NCI-H774 (cell line): Measurements from ENCODE around the gene GSK3B.

ENCODE experiments used
- DNase-seq: peaks from one replicate; lab custom pipeline; 2025; lab: John Stamatoyannopoulos, UW

GSK3B gene

GRCh38 chr3:119817583-119818363 is 276.5 kb downstream of the GSK3B start:
- no peak for DNase-seq

- DNase-seq, result no peak
Measured at GRCh38 chr3:119817071-119817470, 277.2 kb downstream of the GSK3B start.

- DNase-seq, result no peak
Measured at GRCh38 chr3:119815716-119816115, 278.5 kb downstream of the GSK3B start.

DNA sequence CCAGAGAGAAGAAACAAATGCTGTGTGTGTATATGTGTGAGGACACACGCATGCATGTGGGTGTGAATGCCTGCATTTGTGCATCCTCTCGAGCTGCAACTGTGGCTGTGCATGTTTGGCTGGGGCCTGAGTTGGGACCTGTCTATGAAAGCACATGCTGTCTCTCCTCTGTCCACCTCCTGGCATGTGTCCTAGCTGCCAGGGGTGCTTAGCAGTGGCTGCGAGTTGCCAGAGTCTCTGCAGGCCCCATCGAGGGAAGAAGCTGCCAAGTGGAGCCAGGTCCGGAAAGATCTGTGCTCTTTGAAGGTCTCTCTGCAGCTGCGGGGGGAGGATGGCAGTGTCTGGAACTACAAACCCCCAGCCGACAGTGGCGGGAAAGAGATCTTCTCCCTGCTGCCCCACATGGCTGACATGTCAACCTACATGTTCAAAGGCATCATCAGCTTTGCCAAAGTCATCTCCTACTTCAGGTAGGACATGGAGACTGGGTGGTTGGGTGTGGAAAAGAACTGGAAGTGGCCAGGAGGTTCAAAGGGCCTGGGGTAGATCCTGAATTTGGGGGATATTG is 281.7 kb downstream of the GSK3B start:
- DNase-seq, result no peak

DNA sequence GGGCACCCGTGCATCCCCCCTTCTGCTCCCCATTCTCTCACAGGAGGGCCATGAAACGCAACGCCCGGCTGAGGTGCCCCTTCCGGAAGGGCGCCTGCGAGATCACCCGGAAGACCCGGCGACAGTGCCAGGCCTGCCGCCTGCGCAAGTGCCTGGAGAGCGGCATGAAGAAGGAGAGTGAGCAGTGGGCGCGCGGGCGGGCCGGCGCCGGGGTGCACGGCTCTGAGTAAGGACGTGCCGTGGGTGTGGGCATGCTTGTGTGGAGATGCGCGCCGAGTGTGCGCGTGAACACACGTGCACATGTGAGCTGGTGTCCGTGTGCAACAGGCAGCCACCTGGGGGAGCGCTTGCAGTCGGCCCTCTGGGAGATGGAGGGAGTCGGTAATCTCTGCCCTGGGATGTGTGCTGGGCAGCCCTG is 284.2 kb downstream of the GSK3B start:
- no peak for DNase-seq

- no peak for DNase-seq
Measured at GRCh38 chr3:119809249-119810017, 284.8 kb downstream of the GSK3B start.

DNA sequence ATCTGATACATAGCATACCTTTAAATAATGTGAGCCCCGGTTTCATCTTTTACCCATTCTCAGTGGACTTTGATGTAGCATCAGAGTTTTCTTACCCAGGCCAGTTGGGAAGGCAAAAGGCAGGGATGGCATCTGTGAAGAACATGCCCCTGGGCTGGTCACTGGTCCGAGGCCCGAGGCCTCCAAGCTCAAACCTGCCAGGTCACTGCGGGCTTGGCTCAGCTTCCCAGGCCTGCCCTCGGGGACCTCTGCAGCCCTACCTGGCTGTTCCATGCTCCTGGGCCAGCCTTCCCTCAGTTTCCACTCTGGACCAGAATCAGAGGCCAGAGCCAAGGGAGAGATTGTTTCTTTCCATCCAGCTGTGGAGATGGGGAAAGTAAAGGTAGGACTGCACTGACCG is 285.4 kb downstream of the GSK3B start:
- DNase-seq, result no peak

GRCh38 chr3:119808244-119808643 is 286.0 kb downstream of the GSK3B start:
- DNase-seq, result no peak

GRCh38 chr3:119800844-119801243 is 293.4 kb downstream of the GSK3B start:
- DNase-seq, result no peak

GRCh38 chr3:119796785-119797184 is 297.5 kb downstream of the GSK3B start:
- no peak for DNase-seq

DNA sequence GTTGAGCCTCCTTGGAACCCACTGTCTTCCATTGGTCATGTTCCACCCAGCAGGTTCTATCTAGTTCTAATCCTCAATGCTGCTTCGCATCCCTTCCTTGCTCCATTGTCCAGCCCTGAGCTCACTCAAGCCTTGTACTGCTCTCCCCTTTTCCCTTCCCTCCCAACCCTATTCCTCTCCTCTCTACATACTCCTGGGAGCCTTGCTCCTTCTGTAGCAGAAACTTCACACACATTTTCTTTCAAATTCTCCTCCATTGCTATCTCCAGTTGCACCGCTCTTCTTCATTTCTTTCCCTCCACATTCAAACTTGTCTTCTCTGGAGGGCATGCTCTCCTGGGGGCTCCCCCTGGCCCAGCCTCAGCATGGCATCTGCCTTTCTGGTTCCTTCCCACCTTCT is 297.9 kb downstream of the GSK3B start:
- no peak for DNase-seq

GRCh38 chr3:119795849-119796248 is 298.4 kb downstream of the GSK3B start:
- no peak for DNase-seq

DNA sequence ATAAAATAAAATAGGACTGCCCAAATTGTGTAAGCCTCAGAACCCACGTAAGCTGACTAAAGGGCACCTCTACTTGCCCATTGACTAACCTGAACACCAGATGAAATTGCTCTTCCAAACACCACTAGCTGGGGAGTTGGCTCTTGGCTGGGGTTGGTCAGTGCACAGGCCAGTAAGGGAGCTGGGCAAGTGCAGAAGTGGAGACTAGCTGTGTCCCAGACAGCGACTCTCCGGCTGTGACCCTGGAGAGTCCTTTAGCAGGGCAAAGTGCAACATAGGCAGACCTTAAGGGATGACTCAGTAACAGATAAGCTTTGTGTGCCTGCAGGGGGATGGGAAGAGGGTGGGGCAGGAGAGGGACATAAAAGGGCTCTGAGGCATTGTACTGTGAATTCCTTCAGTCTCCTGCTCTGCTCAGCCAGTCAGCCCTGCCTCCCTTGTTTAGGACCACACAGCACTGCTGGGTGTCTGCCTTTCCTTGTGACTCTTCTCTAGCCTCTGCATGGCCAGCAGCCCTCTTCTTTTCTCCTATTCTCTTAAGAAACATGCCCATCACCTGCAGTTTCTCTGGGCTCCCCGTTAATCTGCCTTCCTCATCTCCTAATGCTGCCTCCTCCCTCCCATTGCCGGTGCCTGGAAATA is 299.2 kb downstream of the GSK3B start:
- DNase-seq, result no peak

DNA sequence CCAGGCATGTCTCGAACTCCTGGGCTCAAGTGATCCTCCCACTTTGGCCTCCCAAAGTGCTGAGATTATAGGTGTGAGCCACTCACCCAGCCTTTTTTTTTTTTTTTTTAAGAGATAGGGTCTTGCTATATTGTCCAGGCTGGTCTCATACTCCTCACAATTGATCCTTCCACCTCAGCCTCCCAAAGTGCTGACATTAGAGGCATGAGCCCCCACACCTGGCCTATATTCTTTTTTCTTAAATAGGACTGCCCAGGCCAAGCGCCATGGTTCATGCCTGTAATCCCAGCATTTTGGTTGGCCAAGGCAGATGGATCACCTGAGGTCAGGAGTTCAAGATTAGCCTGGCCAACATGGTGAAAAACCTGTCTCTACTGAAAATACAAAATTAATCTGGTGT is 299.8 kb downstream of the GSK3B start:
- no peak for DNase-seq

GRCh38 chr3:119792270-119792669 is 302.0 kb downstream of the GSK3B start:
- DNase-seq, result no peak

DNA sequence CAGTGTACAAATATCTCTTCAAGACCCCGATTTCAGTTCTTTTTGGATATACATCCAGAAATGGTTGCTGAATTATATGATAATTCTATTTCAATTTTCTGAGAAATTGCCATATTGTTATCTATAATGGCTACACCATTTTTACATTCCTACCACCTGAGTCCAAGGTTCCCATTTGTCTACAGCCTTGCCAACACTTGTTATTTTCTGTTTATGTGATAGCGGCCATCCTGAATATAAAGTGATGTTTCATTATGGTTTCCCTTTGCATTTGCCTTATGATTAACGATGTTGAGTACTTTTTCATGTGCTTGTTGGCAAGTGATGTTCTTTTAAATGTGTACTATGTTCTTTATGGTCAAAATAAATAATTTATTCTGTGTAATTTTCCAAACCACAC is 303.9 kb downstream of the GSK3B start:
- DNase-seq, result no peak

GRCh38 chr3:119786409-119786808 is 307.8 kb downstream of the GSK3B start:
- no peak for DNase-seq

DNA sequence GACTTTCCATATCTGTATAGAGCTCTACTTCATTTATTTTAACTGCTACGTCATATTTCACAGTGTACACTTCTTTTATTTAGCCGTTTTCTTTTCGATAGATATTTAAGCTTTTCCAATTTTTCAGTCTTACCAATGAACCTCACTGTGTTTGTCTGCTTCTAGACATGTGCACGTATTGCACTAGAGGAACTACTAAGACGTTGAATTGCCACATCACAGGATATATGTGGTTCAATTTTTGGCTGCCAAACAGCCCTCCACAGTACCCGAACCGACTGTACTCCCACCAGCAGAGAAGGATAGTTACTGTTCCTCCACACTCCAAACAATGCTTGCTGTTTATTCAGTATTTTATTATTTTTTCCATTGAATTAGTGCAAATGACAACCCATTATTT is 310.4 kb downstream of the GSK3B start:
- no peak for DNase-seq

- DNase-seq, result no peak
Measured at GRCh38 chr3:119783255-119783654, 311.0 kb downstream of the GSK3B start.

- DNase-seq, result no peak
Measured at GRCh38 chr3:119782460-119782859, 311.8 kb downstream of the GSK3B start.

GRCh38 chr3:119781330-119782198 is 312.7 kb downstream of the GSK3B start, which contains the start of gene NR1I2:
TSS of gene NR1I2 (plus strand) at chr3:119782101.
- DNase-seq, result no peak
